Measurements from ENCODE around the gene RPS19BP1. TPM values are rescaled to one million over a fixed set of nuclear protein-coding genes. Genes with fewer than 3 reads are reported as not detected.

The RPS19BP1 gene
- polyA plus RNA-seq, 1 experiment = 66.7 TPM

GRCh38 chr22:39517470-39517869 is 15.1 kb downstream of the RPS19BP1 start:
- POLR2A ChIA-PET = no interaction called here
- TF ChIP-seq CTCF (IDR thresholded peaks at IDR 0.05; ENCODE audit: insufficient read depth, low read depth, low read length) = no peak
- no peak overlapping the region for H3K4me3 ChIP-seq (ENCODE audit: low read depth, low read length)
- peaks cover 26% of the 10 kb centered on the region for H3K36me3 ChIP-seq (ENCODE audit: control insufficient read depth, insufficient read depth, low read length)
- no peak for DNase-seq (ENCODE audit: low read depth)
- H3K27me3 ChIP-seq (ENCODE audit: control insufficient read depth, insufficient read depth, low read length) = no peaks in the 10 kb centered on the region
- CTCF ChIA-PET = interaction anchor here (0.6 to 3.6 kb wide), 9 partner anchors 10 to 603 kb away, joined by 3 to 28 read pairs (median 9); partner anchors contain the start of genes MIEF1 and TAB1

GRCh38 chr22:39515266-39516050 is 17.1 kb downstream of the RPS19BP1 start:
- DNase-seq (ENCODE audit: low read depth) = no peak
- H3K36me3 ChIP-seq (ENCODE audit: control insufficient read depth, insufficient read depth, low read length) = peaks cover 28% of the 10 kb centered on the region
- ChIA-PET POLR2A (no interaction called here), CTCF (interaction anchor here (0.8 to 3.7 kb wide), 20 partner anchors 8 to 348 kb away, joined by 3 to 28 read pairs (median 7); partner anchors contain the start of gene TAB1)
- H3K4me3 ChIP-seq (ENCODE audit: low read depth, low read length) = no peak overlapping the region
- no peaks in the 10 kb centered on the region for H3K27me3 ChIP-seq (ENCODE audit: control insufficient read depth, insufficient read depth, low read length)
- TF ChIP-seq CTCF (IDR thresholded peaks at IDR 0.05; ENCODE audit: insufficient read depth, low read depth, low read length) = no peak

GRCh38 chr22:39514373-39514973 is 18.1 kb downstream of the RPS19BP1 start:
- POLR2A ChIA-PET = no interaction called here

GRCh38 chr22:39513791-39514190 is 18.8 kb downstream of the RPS19BP1 start:
- CTCF ChIA-PET = interaction anchor here (0.7 to 3.7 kb wide), 15 partner anchors 10 to 385 kb away, joined by 3 to 22 read pairs (median 6); partner anchors contain the start of gene MIEF1
- no peaks in the 10 kb centered on the region for H3K27me3 ChIP-seq (ENCODE audit: control insufficient read depth, insufficient read depth, low read length)
- peaks cover 33% of the 10 kb centered on the region for H3K36me3 ChIP-seq (ENCODE audit: control insufficient read depth, insufficient read depth, low read length)
- no peak overlapping the region for H3K4me3 ChIP-seq (ENCODE audit: low read depth, low read length)
- no peak for DNase-seq (ENCODE audit: low read depth)
- TF ChIP-seq CTCF (IDR thresholded peaks at IDR 0.05; ENCODE audit: insufficient read depth, low read depth, low read length) = no peak
- POLR2A ChIA-PET = no interaction called here

More at GRCh38 chr22:39514373-39514973, 18.1 kb downstream of the RPS19BP1 start:
- CTCF ChIA-PET = interaction anchor here (0.6 to 3.7 kb wide), 25 partner anchors 9 to 379 kb away, joined by 3 to 22 read pairs (median 4); partner anchors contain the start of genes MIEF1 and TAB1
- TF ChIP-seq CTCF (IDR thresholded peaks at IDR 0.05; ENCODE audit: insufficient read depth, low read depth, low read length) = peak; percentile 85
- DNase-seq (ENCODE audit: low read depth) = no peak
- no peaks in the 10 kb centered on the region for H3K27me3 ChIP-seq (ENCODE audit: control insufficient read depth, insufficient read depth, low read length)
- H3K4me3 ChIP-seq (ENCODE audit: low read depth, low read length) = no peak overlapping the region
- peaks cover 31% of the 10 kb centered on the region for H3K36me3 ChIP-seq (ENCODE audit: control insufficient read depth, insufficient read depth, low read length)

- ChIA-PET CTCF (interaction anchor here (1.3 to 3.7 kb wide), 3 partner anchors 10 to 18 kb away, joined by 3 to 22 read pairs (median 5); partner anchors contain the start of gene MIEF1), POLR2A (no interaction called here)
- no peak for DNase-seq (ENCODE audit: low read depth)
- Histone ChIP-seq H3K27me3 (ENCODE audit: control insufficient read depth, insufficient read depth, low read length) (no peaks in the 10 kb centered on the region), H3K36me3 (ENCODE audit: control insufficient read depth, insufficient read depth, low read length) (peaks cover 32% of the 10 kb centered on the region), H3K4me3 (ENCODE audit: low read depth, low read length) (no peak overlapping the region)
- TF ChIP-seq CTCF (IDR thresholded peaks at IDR 0.05; ENCODE audit: insufficient read depth, low read depth, low read length) = no peak
These were observed 20.5 kb downstream of the RPS19BP1 start for GRCh38 chr22:39512026-39512425.

All from BJ (cell line).